SHP77 treated with DMSO at 0.1 percent for 48 hours (cell line): ENCODE data around the gene INPP5A.

Source experiments
- DNase-seq: peaks from one replicate; lab custom pipeline; 2025; lab: John Stamatoyannopoulos, UW

The INPP5A gene

GRCh38 chr10:132535065-132535651 lies 2.4 kb upstream of the INPP5A start:
- DNase-seq: no peak

DNA sequence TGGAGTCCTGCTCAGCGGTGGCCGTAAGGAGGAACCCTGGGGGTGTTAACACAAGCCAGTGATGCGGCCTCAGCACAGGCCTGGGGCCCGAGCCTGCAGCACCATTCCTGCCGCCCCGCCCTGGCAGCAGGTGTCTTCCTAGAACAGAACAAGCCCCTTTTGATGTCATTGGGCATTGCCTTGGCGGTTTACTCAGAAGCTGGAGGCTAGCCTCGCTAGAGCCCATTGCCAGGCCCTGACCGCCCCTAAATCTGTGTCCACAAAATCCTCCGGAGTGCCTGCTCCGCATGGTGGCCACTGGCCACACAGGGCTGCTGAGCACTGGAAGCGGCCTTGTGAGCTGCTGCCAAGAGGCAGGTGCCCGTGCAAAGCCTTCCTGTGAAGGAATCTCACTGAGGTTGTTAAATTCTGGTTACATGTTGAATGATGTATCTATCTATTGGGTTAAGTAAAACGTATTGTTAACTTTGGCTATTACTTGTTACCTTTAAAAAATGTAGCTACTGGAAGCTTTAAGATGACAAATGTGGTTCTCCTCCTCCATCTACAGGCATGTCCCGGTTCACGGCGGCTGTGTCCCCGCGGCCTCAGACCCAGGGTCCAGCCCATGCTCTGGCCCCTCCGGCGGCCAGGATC lies 1.2 kb upstream of the INPP5A start:
- DNase-seq: no peak

DNA sequence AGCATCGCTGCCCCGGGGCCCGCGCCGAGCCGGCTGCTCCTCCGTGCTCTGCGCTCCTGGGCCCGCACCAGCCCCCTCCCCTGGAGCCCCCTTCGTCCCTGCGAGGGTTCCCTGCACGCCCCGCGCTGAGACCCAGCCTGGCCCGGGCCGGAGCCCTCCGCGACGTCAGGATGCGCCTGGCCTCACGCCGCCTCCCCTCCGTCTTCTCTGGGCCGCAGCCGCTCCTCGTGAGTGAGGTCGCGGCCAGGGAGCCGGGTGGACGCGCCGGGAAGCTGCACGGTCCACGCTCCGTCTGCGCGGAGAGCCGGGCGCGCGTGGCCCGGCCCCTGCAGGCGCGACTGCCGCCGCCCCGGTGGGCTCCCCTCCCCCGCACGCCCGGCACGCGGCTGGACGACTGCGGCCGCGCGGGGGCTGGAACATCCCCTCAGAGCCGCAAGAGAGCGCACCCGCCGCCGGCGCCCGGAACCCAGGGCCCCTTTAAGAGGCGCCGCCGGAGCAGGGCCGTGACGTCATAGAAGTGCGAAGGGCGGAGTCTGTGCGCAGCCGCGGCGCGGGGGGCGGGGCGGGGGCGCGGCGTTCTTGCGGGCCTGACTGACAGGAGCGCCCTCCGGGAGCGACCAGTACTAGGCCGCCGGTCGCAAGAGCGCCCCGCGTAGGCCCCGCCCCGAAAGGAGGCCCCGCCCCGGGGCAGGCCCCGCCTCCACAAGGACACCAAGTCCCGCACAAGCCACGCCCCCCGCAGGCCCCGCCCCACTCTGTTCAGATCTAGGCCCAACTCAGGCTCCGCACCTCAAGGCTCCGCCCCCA lies 507 bp upstream of the INPP5A start:
- peak; percentile 93 for DNase-seq

- no peak for DNase-seq
These were observed 623 bp downstream of the INPP5A start for GRCh38 chr10:132538031-132538789.

DNA sequence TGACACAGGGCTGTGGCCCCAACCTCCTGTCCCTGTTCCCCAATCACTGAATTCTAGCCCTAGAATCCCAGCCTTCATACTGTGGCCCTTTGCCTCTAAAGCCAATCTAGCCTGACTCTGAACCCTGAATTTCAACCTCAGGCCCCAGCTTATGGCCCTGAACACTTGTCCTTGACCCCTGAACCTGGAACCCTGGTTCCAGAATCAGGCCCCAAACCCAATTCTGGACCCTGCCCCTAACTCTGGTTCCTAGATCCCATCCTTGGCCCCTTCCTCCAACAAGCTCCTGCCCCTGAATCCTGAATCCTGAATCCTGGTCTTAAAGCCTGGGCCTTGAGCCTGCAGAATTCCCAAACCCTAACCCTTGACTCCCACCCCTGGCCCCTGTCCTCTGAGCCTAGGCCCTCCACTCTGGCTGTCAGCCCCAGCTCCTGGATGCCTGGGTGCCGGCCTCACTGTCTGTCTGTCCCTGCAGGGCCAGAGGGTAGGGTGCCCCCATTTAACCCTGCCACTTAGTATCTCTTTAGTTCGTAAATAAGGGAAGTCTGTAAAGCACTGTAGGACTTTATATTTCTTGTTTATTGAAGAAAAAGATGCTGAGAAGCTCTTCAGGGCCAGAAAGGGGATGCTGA lies 1.3 kb downstream of the INPP5A start:
- DNase-seq: no peak

GRCh38 chr10:132539431-132539839 lies 1.8 kb downstream of the INPP5A start:
- DNase-seq: no peak

GRCh38 chr10:132539894-132540293 lies 2.3 kb downstream of the INPP5A start:
- no peak for DNase-seq

- no peak for DNase-seq
These were observed 2.9 kb downstream of the INPP5A start for GRCh38 chr10:132540456-132540855.

GRCh38 chr10:132541129-132541528 lies 3.5 kb downstream of the INPP5A start:
- DNase-seq: no peak

DNA sequence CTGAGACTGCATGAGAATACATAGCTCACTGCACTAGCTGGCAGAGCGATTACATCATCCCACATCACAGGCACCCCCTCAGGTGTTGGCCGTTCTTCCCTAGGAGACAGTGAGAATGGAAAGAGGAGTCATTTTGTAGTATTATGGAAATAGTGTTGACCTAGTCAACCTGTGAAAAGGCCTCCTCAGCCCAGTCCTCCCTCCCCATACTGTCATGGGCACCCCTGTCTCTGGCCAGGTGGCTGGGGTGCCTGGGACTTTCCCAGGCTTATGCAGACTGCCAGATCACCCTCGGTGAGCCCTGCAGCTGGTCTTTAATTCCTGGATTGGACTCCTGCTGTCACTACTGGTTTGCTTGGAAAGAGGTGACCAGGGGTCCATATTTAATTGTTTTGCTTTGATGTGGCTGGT lies 4.0 kb downstream of the INPP5A start:
- no peak for DNase-seq

DNA sequence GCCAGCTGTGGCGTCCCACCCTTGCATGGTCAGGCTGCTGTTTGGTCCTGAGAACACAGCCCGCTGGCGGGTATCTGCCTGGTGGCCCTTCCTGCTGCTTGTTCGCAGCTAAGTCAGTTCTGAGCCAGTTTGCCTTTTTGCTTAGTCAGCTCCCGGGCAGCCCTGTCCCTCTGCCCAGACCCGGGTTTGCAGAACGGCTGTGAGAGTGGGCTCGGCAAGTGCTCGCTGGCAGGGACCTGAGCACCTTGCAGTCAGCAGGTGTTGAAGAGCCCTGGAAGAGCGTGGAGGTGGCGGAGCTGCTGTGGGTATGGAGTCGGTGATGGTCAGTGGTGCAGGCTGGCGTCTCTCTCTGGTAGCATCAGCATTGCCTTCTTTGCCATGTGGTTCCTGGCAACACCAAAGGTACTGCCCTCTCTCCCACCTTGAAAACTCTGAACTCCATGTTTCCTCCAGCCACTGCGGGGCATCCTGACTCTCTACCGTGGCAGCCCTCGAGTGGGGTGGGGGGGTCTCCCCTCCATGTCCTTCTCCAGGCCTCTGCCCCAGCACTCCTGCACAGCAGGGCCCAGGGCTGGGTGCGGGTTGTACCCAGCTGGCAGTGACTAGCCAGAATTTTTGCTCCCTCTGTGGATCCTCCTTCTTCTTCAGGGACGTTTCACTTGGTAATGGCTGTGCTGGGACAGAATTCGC lies 4.6 kb downstream of the INPP5A start:
- DNase-seq: no peak

GRCh38 chr10:132542819-132543218 lies 5.2 kb downstream of the INPP5A start:
- no peak for DNase-seq

GRCh38 chr10:132543916-132544743 lies 6.5 kb downstream of the INPP5A start:
- no peak for DNase-seq

DNA sequence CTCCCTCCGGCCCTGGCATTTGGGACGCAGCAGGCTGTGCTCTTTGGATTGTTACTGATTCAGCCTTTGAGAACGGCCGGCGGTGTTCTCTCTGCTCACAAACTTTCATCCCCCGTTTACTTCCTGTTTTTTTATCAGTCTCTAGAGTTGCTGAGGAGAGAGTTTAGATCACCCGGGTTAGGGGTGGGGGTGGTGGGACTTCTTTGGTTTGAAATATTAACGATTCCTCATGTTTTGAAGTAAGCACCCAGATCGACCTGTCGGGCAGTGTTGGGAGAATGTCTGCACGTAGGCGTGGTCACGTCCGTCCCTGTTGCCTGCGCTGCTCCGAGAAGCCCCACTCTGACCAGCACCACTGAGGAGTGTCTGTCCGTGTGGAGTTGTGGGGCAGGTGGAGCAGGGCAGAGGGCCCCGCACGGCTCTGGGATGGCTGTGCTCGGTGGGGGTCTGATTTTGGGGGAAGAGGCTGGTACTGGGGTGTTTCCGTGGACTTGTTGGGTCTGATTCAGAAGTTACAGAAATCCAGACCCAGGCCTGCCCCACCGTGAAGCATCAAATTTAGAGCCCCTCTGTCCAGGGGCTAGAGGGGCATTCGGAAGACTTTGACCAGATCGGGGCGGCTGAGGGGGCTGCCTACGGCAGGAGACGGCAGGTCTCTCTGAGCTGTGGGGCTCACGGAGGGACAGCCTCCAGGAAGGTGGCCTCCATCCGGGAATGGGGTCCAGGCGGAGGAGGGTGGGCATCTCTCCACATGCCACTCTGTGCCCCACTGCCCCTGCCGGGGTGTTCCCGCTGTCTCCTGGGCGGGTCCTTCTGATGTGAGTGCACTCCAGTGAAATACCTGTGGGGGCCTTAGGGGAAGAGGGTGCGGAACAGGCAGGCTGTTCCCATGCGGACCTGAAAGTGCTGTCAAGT lies 7.4 kb downstream of the INPP5A start:
- DNase-seq: no peak

DNA sequence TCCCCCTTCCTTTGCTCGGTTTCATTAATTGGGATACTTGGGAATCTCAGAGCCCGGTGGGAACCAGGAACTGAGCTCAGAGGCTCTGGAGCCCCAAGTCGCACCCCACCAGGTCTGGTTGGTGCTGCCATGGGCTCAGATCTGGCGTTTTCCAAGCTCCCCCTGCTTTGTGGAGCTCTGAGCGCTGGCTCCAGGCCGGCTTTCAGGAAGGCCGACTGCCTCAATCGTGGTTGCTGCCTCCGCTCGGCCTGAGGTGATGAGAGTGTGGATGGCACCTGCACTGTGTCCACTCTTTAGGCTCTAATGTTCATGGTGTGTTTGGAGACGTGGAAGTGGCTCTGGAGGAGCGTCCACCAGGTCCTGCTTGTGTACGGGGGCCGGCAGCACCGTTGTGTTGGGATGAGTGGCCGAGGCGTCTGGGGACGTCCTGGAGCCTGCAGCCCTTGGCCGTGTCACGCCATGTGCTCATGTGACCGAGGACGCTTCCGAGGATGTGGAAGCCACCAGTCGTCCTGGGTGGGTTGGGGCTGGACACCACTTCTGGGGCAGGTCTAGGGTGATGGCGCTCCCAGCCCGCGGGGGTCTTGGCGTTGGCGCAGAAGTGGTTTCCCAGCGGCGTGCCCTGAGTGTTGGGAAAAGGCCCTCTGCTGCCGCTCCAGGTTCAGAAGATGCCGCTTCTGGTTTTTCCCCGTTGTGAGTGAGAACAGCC lies 8.2 kb downstream of the INPP5A start:
- DNase-seq: no peak

GRCh38 chr10:132546567-132547420 lies 9.2 kb downstream of the INPP5A start:
- no peak for DNase-seq

DNA sequence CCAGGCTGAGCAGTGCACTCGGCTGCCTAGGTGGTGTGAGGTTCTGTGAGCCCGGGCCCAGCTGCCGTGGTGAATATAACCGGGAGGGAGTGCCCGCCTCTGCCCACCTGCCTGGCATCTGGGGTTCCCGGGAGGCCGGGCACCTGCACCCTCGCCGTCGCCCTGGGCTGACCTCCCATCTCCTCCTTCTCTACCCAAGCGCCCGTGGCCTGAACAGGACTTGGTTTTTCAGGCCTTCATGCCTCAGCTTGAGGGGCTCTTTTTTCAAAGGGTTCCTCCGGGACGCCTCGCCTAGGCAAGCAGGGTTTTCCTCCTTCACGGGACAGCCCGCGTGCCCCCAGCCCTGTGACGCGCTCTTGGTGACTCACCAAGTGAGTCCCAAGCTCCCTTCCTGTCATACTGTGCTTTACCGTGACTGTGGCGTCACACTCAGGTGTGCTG lies 9.9 kb downstream of the INPP5A start:
- no peak for DNase-seq
